Measurements from ENCODE around the gene MT1M.

MT1M gene

GRCh38 chr16:56628486-56629350, 3.7 kb upstream of the MT1M start:
- H3K4me2 ChIP-seq (ENCODE audit: low read depth, low read length, poor library complexity, severe bottlenecking): no peak overlapping the region
- H4K20me1 ChIP-seq (ENCODE audit: insufficient read depth, low read length, poor library complexity, severe bottlenecking): no peaks in the 10 kb centered on the region
- H3K27me3 ChIP-seq (ENCODE audit: insufficient read depth, low read length, poor library complexity, severe bottlenecking): no peaks in the 10 kb centered on the region
- no peaks in the 10 kb centered on the region for H3K9me2 ChIP-seq (replicated peaks; ENCODE audit: low read depth, low read length)
- no peaks in the 10 kb centered on the region for H3F3A ChIP-seq (ENCODE audit: low read depth)
- no peaks in the 10 kb centered on the region for H3K9me3 ChIP-seq (ENCODE audit: insufficient read depth, low read depth, low read length)
- H3K4me3 ChIP-seq (ENCODE audit: low read length, poor library complexity, severe bottlenecking): no peak overlapping the region
- H3K4me1 ChIP-seq (ENCODE audit: insufficient read depth, low read length, poor library complexity, severe bottlenecking): no peaks in the 10 kb centered on the region
- no peak overlapping the region for H2AFZ ChIP-seq (ENCODE audit: low read length)
- TF ChIP-seq EZH2phosphoT487 (IDR thresholded peaks at IDR 0.05; ENCODE audit: borderline replicate concordance) (no peak), CTCF (conservative IDR thresholded peaks at IDR 0.05; ENCODE audit: low read length) (no peak)
- H3K9ac ChIP-seq (ENCODE audit: low read depth, low read length, poor library complexity, severe bottlenecking): no peak overlapping the region
- no peaks in the 10 kb centered on the region for H3K79me2 ChIP-seq (ENCODE audit: insufficient read depth, low read length)
- H3K36me3 ChIP-seq (ENCODE audit: insufficient read depth, low read length): no peaks in the 10 kb centered on the region

- no peak overlapping the region for H3K4me3 ChIP-seq (ENCODE audit: low read length, poor library complexity, severe bottlenecking)
- no peaks in the 10 kb centered on the region for H3K9me3 ChIP-seq (ENCODE audit: insufficient read depth, low read depth, low read length)
- no peaks in the 10 kb centered on the region for H4K20me1 ChIP-seq (ENCODE audit: insufficient read depth, low read length, poor library complexity, severe bottlenecking)
- H2AFZ ChIP-seq (ENCODE audit: low read length): no peak overlapping the region
- no peaks in the 10 kb centered on the region for H3K36me3 ChIP-seq (ENCODE audit: insufficient read depth, low read length)
- no peaks in the 10 kb centered on the region for H3K4me1 ChIP-seq (ENCODE audit: insufficient read depth, low read length, poor library complexity, severe bottlenecking)
- TF ChIP-seq EZH2phosphoT487 (IDR thresholded peaks at IDR 0.05; ENCODE audit: borderline replicate concordance) (no peak), CTCF (conservative IDR thresholded peaks at IDR 0.05; ENCODE audit: low read length) (no peak)
- no peaks in the 10 kb centered on the region for H3K9me2 ChIP-seq (replicated peaks; ENCODE audit: low read depth, low read length)
- no peaks in the 10 kb centered on the region for H3K79me2 ChIP-seq (ENCODE audit: insufficient read depth, low read length)
- H3K9ac ChIP-seq (ENCODE audit: low read depth, low read length, poor library complexity, severe bottlenecking): no peak overlapping the region
- H3F3A ChIP-seq (ENCODE audit: low read depth): no peaks in the 10 kb centered on the region
- no peaks in the 10 kb centered on the region for H3K27me3 ChIP-seq (ENCODE audit: insufficient read depth, low read length, poor library complexity, severe bottlenecking)
- H3K4me2 ChIP-seq (ENCODE audit: low read depth, low read length, poor library complexity, severe bottlenecking): no peak overlapping the region
These were observed 2.9 kb upstream of the MT1M start for GRCh38 chr16:56629531-56629930.

- Histone ChIP-seq H3K79me2 (ENCODE audit: insufficient read depth, low read length) (no peaks in the 10 kb centered on the region), H3K9me3 (ENCODE audit: insufficient read depth, low read depth, low read length) (no peaks in the 10 kb centered on the region), H4K20me1 (ENCODE audit: insufficient read depth, low read length, poor library complexity, severe bottlenecking) (no peaks in the 10 kb centered on the region), H3K4me1 (ENCODE audit: insufficient read depth, low read length, poor library complexity, severe bottlenecking) (no peaks in the 10 kb centered on the region), H3K4me3 (ENCODE audit: low read length, poor library complexity, severe bottlenecking) (no peak overlapping the region), H2AFZ (ENCODE audit: low read length) (no peak overlapping the region), H3K9ac (ENCODE audit: low read depth, low read length, poor library complexity, severe bottlenecking) (no peak overlapping the region), H3K9me2 (replicated peaks; ENCODE audit: low read depth, low read length) (no peaks in the 10 kb centered on the region), H3K4me2 (ENCODE audit: low read depth, low read length, poor library complexity, severe bottlenecking) (no peak overlapping the region), H3K36me3 (ENCODE audit: insufficient read depth, low read length) (no peaks in the 10 kb centered on the region), H3K27me3 (ENCODE audit: insufficient read depth, low read length, poor library complexity, severe bottlenecking) (no peaks in the 10 kb centered on the region), H3F3A (ENCODE audit: low read depth) (no peaks in the 10 kb centered on the region)
- no peak for TF ChIP-seq CTCF (conservative IDR thresholded peaks at IDR 0.05; ENCODE audit: low read length)
- no peak for TF ChIP-seq EZH2phosphoT487 (IDR thresholded peaks at IDR 0.05; ENCODE audit: borderline replicate concordance)
These were observed 2.3 kb upstream of the MT1M start for GRCh38 chr16:56630134-56630533.

Data from Loucy (cell line).